Activated CD8-positive, alpha-beta memory T cell treated with anti-CD3 and anti-CD28 coated beads, Interleukin-2, amount 50 U/mL, for 48 hours (primary cell): ENCODE measurements around the gene PIP4P1.
A peak's percentile ranks its signal among the peaks of the same experiment; 100 is the strongest.
"Not testable (repeated sequence)": the region's sequence is repeated elsewhere in the genome, so short reads cannot be mapped to it uniquely, and the experiment has no call there.

ENCODE experiments used
- DNase-seq: peaks from one replicate; pipeline ENCODE4 v3.0.0-alpha.2; 2020

Gene PIP4P1

GRCh38 chr14:20461225-20462141 is at the start of gene PIP4P1:
TSS of gene PIP4P1 (minus strand) at chr14:20461434. CDS start at chr14:20461325, 109 bp downstream.
- peak; percentile 98 for DNase-seq

GRCh38 chr14:20508367-20508766 is 47.1 kb upstream of the PIP4P1 start:
- no peak for DNase-seq

GRCh38 chr14:20507537-20507936 is 46.3 kb upstream of the PIP4P1 start:
- DNase-seq = not testable (repeated sequence)

GRCh38 chr14:20506752-20507151 is 45.5 kb upstream of the PIP4P1 start:
- DNase-seq = not testable (repeated sequence)

GRCh38 chr14:20506276-20506675 is 45.0 kb upstream of the PIP4P1 start:
- DNase-seq = not testable (repeated sequence)

- no peak for DNase-seq
Measured at GRCh38 chr14:20503898-20504297, 42.7 kb upstream of the PIP4P1 start.

GRCh38 chr14:20501346-20501745 is 40.1 kb upstream of the PIP4P1 start:
- no peak for DNase-seq

GRCh38 chr14:20499881-20500280 is 38.6 kb upstream of the PIP4P1 start:
- no peak for DNase-seq

GRCh38 chr14:20499108-20499507 is 37.9 kb upstream of the PIP4P1 start:
- no peak for DNase-seq

GRCh38 chr14:20498622-20499021 is 37.4 kb upstream of the PIP4P1 start:
- no peak for DNase-seq

GRCh38 chr14:20494935-20495766 is 33.9 kb upstream of the PIP4P1 start:
- no peak for DNase-seq

- DNase-seq = no peak
Measured at GRCh38 chr14:20493634-20494033, 32.4 kb upstream of the PIP4P1 start.

- no peak for DNase-seq
Measured at GRCh38 chr14:20492486-20492885, 31.3 kb upstream of the PIP4P1 start.

- no peak for DNase-seq
Measured at GRCh38 chr14:20490563-20490962, 29.3 kb upstream of the PIP4P1 start.

GRCh38 chr14:20489093-20489994 is 28.1 kb upstream of the PIP4P1 start:
- DNase-seq = no peak

GRCh38 chr14:20487396-20487725 is 26.1 kb upstream of the PIP4P1 start:
- no peak for DNase-seq

- DNase-seq = no peak
Measured at GRCh38 chr14:20486684-20487395, 25.6 kb upstream of the PIP4P1 start.

GRCh38 chr14:20485900-20486299 is 24.7 kb upstream of the PIP4P1 start:
- no peak for DNase-seq

GRCh38 chr14:20482382-20482781 is 21.1 kb upstream of the PIP4P1 start:
- DNase-seq = no peak

- no peak for DNase-seq
Measured at GRCh38 chr14:20478894-20479293, 17.7 kb upstream of the PIP4P1 start.

GRCh38 chr14:20477211-20477876 is 16.1 kb upstream of the PIP4P1 start:
- DNase-seq = no peak

GRCh38 chr14:20476776-20477175 is 15.5 kb upstream of the PIP4P1 start:
- no peak for DNase-seq
